Muscle layer of colon (tissue), 2 donors: ENCODE measurements around the gene TCF19.
"Not testable (repeated sequence)": the region's sequence is repeated elsewhere in the genome, so short reads cannot be mapped to it uniquely, and the experiment has no call there.

Experiments
- H3K27ac ChIP-seq: one replicate; pipeline ENCODE4 v1.7.0; 2013; ENCODE audit warnings: low read depth, mild to moderate bottlenecking, low read length, moderate library complexity
- H3K27me3 ChIP-seq, 2 donors: one replicate each; pipeline ENCODE4 v1.7.0; 2013; ENCODE audit warnings: low read length in 2 of 2, mild to moderate bottlenecking in 2 of 2; ENCODE audit not compliant: insufficient read depth in 2 of 2, control insufficient read depth in 1 of 2
- H3K36me3 ChIP-seq: one replicate; pipeline ENCODE4 v1.7.0; 2013; ENCODE audit warnings: mild to moderate bottlenecking, low read length; ENCODE audit not compliant: insufficient read depth
- H3K4me1 ChIP-seq: one replicate; pipeline ENCODE4 v1.7.0; 2013; ENCODE audit warnings: mild to moderate bottlenecking, low read length; ENCODE audit not compliant: insufficient read depth
- H3K4me3 ChIP-seq, 2 donors: one replicate each; pipeline ENCODE4 v1.7.0; 2013; ENCODE audit warnings: low read length in 2 of 2, low read depth in 1 of 2, mild to moderate bottlenecking in 1 of 2, moderate library complexity in 1 of 2
- H3K9ac ChIP-seq: one replicate; pipeline ENCODE4 v1.7.0; 2013; ENCODE audit warnings: low read length
- H3K9me3 ChIP-seq: one replicate; pipeline ENCODE4 v1.7.0; 2013; ENCODE audit warnings: mild to moderate bottlenecking, low read length
- donor health status: abdominal sarcoma.
- donor health status: Adenocarcinoma of cecum.

TCF19 gene

GRCh38 chr6:31178143-31179041, 20.0 kb downstream of the TCF19 start:
- Histone ChIP-seq H3K36me3 (no peaks in the 10 kb centered on the region), H3K9ac (no peak overlapping the region), H3K9me3 (no peaks in the 10 kb centered on the region), H3K27ac (no peak overlapping the region), H3K4me1 (peaks cover 4% of the 10 kb centered on the region), H3K4me3 (no peak overlapping the region), H3K27me3 (no peaks in the 10 kb centered on the region)

- Histone ChIP-seq H3K4me3 (no peak overlapping the region), H3K9ac (no peak overlapping the region), H3K27ac (no peak overlapping the region), H3K27me3 (no peaks in the 10 kb centered on the region), H3K4me1 (peaks cover 4% of the 10 kb centered on the region), H3K36me3 (no peaks in the 10 kb centered on the region), H3K9me3 (no peaks in the 10 kb centered on the region)
Measured at GRCh38 chr6:31179042-31179386, 20.6 kb downstream of the TCF19 start.

GRCh38 chr6:31179896-31180295, 21.5 kb downstream of the TCF19 start:
- no peak overlapping the region for H3K9ac ChIP-seq
- H3K27me3 ChIP-seq: no peaks in the 10 kb centered on the region
- peaks cover 4% of the 10 kb centered on the region for H3K4me1 ChIP-seq
- peak overlapping the region in 1 of 2 donors; percentile 47 for H3K4me3 ChIP-seq
- H3K27ac ChIP-seq: peak overlapping the region; percentile 40
- H3K36me3 ChIP-seq: no peaks in the 10 kb centered on the region
- no peaks in the 10 kb centered on the region for H3K9me3 ChIP-seq

GRCh38 chr6:31180500-31180899, 22.1 kb downstream of the TCF19 start:
- Histone ChIP-seq H3K4me3 (peak overlapping the region in 1 of 2 donors; percentile 47), H3K9me3 (no peaks in the 10 kb centered on the region), H3K27ac (peak overlapping the region; percentile 40), H3K36me3 (no peaks in the 10 kb centered on the region), H3K9ac (no peak overlapping the region), H3K27me3 (no peaks in the 10 kb centered on the region), H3K4me1 (peaks cover 4% of the 10 kb centered on the region)

GRCh38 chr6:31183287-31183686, 24.9 kb downstream of the TCF19 start:
- H3K9me3 ChIP-seq, H3K9ac ChIP-seq, H3K4me3 ChIP-seq, H3K27ac ChIP-seq, H3K27me3 ChIP-seq, H3K4me1 ChIP-seq, H3K36me3 ChIP-seq: not testable (repeated sequence)

GRCh38 chr6:31183859-31184258, 25.5 kb downstream of the TCF19 start:
- H3K36me3 ChIP-seq, H3K27me3 ChIP-seq, H3K9ac ChIP-seq, H3K9me3 ChIP-seq, H3K4me3 ChIP-seq, H3K4me1 ChIP-seq, H3K27ac ChIP-seq: not testable (repeated sequence)

- not testable (repeated sequence) for H3K36me3 ChIP-seq, H3K27ac ChIP-seq, H3K4me1 ChIP-seq, H3K9me3 ChIP-seq, H3K9ac ChIP-seq, H3K27me3 ChIP-seq, H3K4me3 ChIP-seq
Measured at GRCh38 chr6:31185695-31186051, 27.3 kb downstream of the TCF19 start.

GRCh38 chr6:31186052-31186734, 27.8 kb downstream of the TCF19 start:
- Histone ChIP-seq H3K4me3 (no peak overlapping the region), H3K9ac (no peak overlapping the region)

GRCh38 chr6:31187780-31188194, 29.4 kb downstream of the TCF19 start:
- H3K27ac ChIP-seq: no peak overlapping the region
- H3K4me1 ChIP-seq: no peaks in the 10 kb centered on the region
- no peaks in the 10 kb centered on the region for H3K27me3 ChIP-seq
- H3K36me3 ChIP-seq: no peaks in the 10 kb centered on the region
- no peaks in the 10 kb centered on the region for H3K9me3 ChIP-seq
- H3K4me3 ChIP-seq: no peak overlapping the region
- no peak overlapping the region for H3K9ac ChIP-seq

More at GRCh38 chr6:31186052-31186734, 27.8 kb downstream of the TCF19 start:
- Histone ChIP-seq H3K4me1 (no peaks in the 10 kb centered on the region), H3K9me3 (no peaks in the 10 kb centered on the region), H3K36me3 (no peaks in the 10 kb centered on the region), H3K27me3 (no peaks in the 10 kb centered on the region), H3K27ac (no peak overlapping the region)

- H3K9me3 ChIP-seq: not testable (repeated sequence)
Measured at GRCh38 chr6:31189223-31189622, 30.8 kb downstream of the TCF19 start.

GRCh38 chr6:31190488-31190887, 32.1 kb downstream of the TCF19 start:
- Histone ChIP-seq H3K9ac (no peak overlapping the region), H3K4me1 (no peaks in the 10 kb centered on the region), H3K4me3 (no peak overlapping the region), H3K9me3 (no peaks in the 10 kb centered on the region), H3K27me3 (no peaks in the 10 kb centered on the region), H3K36me3 (no peaks in the 10 kb centered on the region), H3K27ac (no peak overlapping the region)

More at GRCh38 chr6:31189223-31189622, 30.8 kb downstream of the TCF19 start:
- H3K9ac ChIP-seq, H3K4me1 ChIP-seq, H3K27me3 ChIP-seq, H3K4me3 ChIP-seq, H3K36me3 ChIP-seq, H3K27ac ChIP-seq: not testable (repeated sequence)
